G401.6 (cell line): ENCODE data around the gene CALN1.
"Not testable (repeated sequence)": the region's sequence is repeated elsewhere in the genome, so short reads cannot be mapped to it uniquely, and the experiment has no call there.

Experiments
- FAIRE-seq: peaks from 2 replicates; lab custom pipeline; 2012; peaks lifted over from hg19 to GRCh38; lab: Jason Lieb, UNC

The CALN1 gene

GRCh38 chr7:72266771-72267170 is 145.4 kb downstream of the CALN1 start:
- FAIRE-seq = no peak

DNA sequence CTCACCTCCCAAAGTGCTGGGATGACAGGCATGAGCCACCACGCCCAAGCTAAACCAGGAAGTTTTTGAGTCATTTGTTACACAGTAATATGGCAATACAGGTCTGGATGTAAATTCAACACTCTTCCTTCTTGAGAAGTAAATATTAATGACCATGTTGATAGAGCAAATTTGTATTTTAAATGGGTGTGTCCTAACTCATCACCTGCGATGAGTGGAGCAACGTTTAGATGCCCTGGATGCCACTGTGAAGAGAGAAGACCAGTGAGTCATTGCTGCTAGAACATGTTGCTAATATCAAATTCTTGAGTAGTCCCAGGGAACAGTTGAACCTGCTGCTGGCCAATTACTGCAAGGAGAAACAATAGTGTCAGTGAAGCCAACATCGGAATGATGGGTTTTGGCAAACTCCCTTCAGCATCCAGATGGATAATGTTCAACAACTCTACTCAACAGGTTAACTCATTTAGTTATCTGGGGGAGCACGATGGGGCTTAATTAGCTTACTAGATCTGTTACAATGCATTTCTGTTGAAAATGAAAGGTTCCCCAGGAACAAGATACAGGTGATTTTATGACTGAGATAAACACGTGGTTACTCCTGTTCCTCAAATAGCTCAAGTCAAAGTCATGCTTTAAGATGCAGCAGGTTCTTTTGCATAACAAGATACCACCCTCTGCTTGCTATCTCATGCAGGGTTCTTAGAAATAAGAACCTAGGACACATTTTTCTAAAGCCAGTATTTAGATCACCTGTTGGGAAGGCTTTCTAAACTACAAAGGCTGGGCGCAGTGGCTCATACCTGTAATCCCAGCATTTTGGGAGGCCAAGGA is 146.8 kb downstream of the CALN1 start:
- no peak for FAIRE-seq

DNA sequence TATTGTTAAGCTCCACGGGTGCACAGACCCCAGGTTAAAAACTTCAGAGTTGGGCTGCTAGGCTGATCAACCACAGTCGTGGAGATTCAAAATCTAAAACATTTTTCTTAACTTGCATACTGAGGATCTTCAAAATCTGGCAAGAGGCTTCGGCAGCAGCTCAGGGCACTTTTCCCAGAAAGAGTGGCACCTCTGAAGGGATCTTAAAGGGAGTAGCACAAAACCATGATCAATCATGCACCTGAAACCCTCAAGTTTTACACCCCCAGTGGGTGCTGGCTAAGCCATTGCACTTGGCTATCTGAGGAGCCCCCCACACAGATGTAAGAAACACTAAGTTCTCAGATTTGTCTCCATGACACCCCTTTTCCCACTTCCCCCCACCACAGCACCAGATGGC is 151.7 kb downstream of the CALN1 start:
- FAIRE-seq = no peak

- FAIRE-seq = no peak
Observed at GRCh38 chr7:72258074-72258473, 154.1 kb downstream of the CALN1 start.

GRCh38 chr7:72254455-72254854 is 157.7 kb downstream of the CALN1 start:
- no peak for FAIRE-seq

DNA sequence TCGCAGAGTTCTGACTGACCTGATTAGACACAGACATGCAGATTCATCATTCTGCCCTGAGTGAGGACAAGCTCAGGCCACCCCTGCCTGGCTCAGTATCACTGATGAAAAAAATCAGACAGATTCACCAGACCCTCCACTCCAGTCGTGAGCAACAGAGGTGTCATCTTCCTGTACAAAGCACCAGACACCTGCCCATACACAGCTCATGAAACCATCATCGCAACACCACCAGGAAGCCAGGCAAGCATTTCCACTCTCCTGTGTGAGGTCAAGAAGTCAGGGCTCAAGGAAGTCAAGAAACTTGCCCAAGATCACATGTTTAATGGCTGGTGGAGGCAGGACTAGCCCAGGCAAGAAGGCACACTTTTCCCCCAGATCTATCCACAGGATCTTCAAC is 163.0 kb downstream of the CALN1 start:
- no peak for FAIRE-seq

GRCh38 chr7:72244826-72245398 is 167.2 kb downstream of the CALN1 start:
- FAIRE-seq = no peak

DNA sequence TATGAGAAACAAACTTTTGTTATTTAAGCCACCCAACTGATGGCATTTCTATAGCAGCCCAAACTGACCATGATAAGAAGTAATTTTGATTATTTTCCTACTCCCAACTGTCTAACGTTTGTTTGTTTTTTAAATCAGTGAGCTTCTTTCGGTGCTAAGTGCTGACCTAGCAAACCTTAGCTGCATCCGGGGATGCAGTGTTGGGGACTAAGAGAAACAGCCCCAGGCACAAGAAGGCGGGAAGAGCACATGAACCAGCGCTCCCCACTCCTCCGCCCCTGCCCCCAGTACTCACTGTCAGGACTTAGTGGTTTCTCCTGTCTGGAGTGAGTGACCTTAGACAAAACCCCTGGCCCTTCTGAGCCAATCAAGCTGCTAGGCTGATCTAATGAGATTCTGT is 168.8 kb downstream of the CALN1 start:
- FAIRE-seq = no peak

DNA sequence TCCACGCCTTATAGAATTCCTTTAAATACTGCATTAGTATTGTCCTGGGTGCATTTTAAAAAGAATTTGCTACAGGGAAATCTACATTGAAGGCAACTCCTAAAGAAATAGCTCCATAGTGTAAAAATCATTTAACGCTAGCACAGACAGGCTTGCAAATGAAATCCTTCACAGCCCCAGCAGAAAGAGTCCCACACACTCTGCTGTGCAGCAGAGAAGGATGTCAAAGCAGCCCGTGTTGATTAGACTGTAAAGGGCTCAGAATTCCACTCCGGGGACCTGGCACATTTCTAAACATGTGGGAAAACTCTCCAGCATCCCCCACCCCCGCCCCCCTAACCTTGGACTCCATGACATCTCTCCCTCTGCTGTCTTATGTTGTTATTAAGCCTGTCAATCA is 176.8 kb downstream of the CALN1 start:
- no peak for FAIRE-seq

DNA sequence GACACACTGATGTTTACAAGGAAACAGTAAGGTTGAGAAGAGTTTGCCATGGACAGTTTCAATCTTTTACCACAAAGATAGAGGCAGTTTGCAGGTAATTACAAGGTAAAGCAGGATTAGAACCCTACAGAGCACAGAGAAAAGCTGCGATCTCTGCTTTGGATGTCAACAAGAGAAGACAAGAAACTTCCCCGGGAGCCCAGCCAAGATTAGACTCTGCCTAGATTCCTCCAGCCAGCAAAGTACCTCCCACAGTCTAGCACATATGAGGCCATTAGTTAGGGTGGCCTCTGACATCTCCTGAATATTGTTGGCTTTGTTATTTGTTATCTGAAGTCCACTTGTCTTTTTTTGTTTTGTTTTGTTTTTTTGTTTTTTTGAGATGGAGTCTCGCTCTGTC is 178.1 kb downstream of the CALN1 start:
- no peak for FAIRE-seq

GRCh38 chr7:72230281-72230680 is 181.9 kb downstream of the CALN1 start:
- no peak for FAIRE-seq

DNA sequence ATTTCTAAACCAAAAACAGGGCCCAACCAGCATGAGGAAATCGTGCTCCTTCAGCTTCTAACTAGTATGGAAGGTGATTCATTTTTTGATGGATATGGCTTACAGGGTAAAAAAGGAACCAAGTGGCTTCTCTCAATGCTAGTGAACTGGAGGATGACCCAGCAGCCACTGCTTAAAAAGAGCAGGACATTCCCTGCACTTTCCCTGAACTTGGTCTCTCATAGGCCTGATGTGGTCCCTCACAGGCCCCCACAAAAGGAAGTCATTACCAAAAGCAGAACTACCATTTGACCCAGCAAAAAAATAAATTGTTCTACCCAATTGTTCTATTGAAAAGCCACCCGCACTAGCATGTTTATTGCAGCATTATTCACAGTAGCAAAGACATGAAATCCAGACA is 188.8 kb downstream of the CALN1 start:
- no peak for FAIRE-seq

- no peak for FAIRE-seq
Observed at GRCh38 chr7:72222136-72222535, 190.0 kb downstream of the CALN1 start.

GRCh38 chr7:72219500-72219899 is 192.6 kb downstream of the CALN1 start:
- FAIRE-seq = no peak

DNA sequence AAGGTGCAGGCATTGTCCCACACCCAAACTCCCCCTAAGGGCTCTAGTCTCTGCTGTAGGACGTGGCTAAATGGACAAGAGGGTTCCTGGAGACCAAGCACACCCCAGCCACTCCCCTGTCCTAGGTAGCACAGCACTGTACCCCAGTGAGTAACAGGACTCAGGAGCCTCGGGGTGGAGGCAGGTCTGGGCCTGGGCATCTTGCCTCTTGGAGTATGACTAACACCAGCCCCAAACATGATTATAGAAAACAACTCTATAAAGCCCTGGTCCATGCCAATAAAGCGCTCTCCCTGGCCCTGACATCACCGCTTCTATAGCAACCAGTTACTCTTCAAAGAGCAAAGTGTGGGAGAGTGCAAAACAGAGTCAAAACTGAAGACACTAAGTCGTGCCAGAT is 195.0 kb downstream of the CALN1 start:
- FAIRE-seq = no peak

GRCh38 chr7:72213769-72214168 is 198.4 kb downstream of the CALN1 start:
- no peak for FAIRE-seq

GRCh38 chr7:72213081-72213480 is 199.1 kb downstream of the CALN1 start:
- FAIRE-seq = no peak

- no peak for FAIRE-seq
Observed at GRCh38 chr7:72211175-72211574, 201.0 kb downstream of the CALN1 start.

- not testable (repeated sequence) for FAIRE-seq
Observed at GRCh38 chr7:72209006-72209405, 203.1 kb downstream of the CALN1 start.

GRCh38 chr7:72196176-72196575 is 216.0 kb downstream of the CALN1 start:
- FAIRE-seq = no peak

DNA sequence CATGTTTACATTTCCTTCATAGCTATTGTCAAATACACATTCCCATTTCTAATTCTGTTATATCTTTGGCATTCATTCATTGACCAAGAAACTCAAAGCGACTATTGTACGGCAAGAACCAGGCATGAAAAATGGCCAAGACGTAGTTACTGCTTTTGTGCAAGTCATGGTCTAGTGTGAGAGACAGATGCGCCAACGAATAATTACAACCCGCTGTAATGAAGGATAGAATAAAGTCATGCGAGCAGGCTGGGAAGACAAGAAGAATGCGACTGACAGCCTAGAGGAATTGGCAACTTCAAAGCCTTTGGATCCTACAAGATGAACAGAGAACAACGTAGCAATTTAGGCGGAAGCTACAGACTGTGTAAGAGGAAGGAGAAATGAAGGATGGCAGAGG is 221.2 kb downstream of the CALN1 start:
- FAIRE-seq = no peak

GRCh38 chr7:72190146-72190545 is 222.0 kb downstream of the CALN1 start:
- no peak for FAIRE-seq

DNA sequence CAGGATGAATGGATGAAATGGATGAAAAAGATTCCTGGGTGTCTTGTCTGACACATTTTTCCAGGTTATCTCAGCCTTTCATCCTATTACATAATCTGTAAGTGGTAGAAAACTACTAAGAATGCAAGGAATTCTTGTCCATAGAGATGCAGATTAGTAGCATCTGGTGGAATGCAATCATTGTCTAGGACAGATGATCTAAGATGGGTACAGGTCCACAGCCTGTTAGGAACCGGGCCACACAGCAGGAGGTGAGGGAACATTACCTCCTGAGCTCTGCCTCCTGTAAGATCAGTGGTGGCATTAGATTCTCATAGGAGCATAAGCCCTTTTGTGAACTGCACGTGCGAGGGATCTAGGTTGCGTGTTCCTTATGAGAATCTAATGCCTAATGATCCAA is 225.0 kb downstream of the CALN1 start:
- FAIRE-seq = no peak

- no peak for FAIRE-seq
Observed at GRCh38 chr7:72183835-72184234, 228.3 kb downstream of the CALN1 start.
